ENCODE measurements around the gene IL1F10. TPM values are rescaled to one million over a fixed set of nuclear protein-coding genes. Genes with fewer than 3 reads are reported as not detected.

Gene IL1F10
- total and polyA plus RNA-seq, 4 donors = not detected

DNA sequence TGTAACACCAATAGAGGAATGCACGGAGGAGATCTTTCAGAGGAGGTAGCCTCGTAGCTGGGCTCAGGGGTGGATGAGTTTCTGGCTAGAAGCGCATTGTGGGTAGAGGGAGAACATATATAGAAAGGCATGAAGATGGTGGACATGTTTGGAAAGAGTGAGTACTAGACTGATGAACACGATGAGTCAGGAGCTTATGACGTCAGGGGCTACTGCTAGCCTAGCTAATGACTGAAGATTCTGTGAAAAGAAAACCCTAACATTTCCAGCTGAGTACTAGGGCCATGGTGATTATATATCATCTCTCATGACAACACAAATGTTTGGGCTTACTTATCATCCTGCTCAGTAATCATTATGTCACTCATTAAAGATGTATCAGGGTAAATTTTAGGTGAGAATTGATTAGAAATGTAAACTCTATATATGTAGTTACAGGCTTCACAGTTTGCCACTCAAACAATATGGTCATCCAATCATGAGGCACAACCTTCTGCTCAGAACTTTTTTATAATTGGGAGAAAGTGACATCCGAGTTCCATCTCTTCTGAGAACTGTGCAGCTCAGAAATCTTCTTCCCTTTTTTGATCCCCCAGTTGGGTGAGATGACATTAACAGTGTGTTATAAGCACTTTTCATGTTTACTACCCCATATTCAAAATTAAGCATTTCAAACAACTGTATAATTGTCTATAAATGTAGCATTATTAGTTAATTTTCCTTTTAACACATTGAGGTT, 37.4 kb downstream of the IL1F10 start:
- H3K4me3 ChIP-seq (ENCODE audit: low read depth in 1 of 3, low read length in 3 of 3) = no peak overlapping the region

DNA sequence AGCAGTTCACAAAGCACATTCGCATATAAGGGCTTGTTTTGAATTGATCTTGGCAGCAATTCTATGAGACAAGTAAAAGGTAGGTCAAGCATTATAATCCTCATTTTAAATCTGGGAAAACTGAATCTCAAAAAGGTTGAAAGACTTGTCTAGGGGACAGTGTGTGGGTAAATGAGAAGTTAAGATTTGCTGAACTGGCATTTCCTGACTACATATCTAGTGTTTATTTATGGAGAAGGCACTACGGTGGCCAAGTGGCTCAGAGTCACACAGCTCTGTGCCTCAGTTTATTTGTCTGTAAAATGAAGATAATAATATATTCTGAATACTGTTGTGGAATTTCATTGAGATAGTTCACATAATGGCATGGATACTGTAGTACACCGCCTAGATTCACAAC, 43.4 kb downstream of the IL1F10 start:
- Histone ChIP-seq H3K27me3 (ENCODE audit: control insufficient read depth in 4 of 4, insufficient read depth in 4 of 4, low read length in 3 of 4) (no peaks in the 10 kb centered on the region), H3K4me3 (ENCODE audit: low read depth in 1 of 3, low read length in 3 of 3) (no peak overlapping the region), H3K9me3 (ENCODE audit: control insufficient read depth in 4 of 4, low read length in 3 of 4) (no peaks in the 10 kb centered on the region), H3K27ac (ENCODE audit: low read depth in 1 of 2, low read length in 2 of 2) (no peak overlapping the region), H3K9ac (ENCODE audit: low read depth in 1 of 2, low read length in 2 of 2) (no peak overlapping the region), H3K4me1 (ENCODE audit: control insufficient read depth in 4 of 4, insufficient read depth in 4 of 4, low read length in 3 of 4) (peaks cover 0 to 7% (median 1%) of the 10 kb centered on the region in 4 donors), H3K36me3 (ENCODE audit: control insufficient read depth in 4 of 4, insufficient read depth in 3 of 4, low read depth in 1 of 4, low read length in 3 of 4) (no peaks in the 10 kb centered on the region)
- no peak for DNase-seq (ENCODE audit: low spot score)
- WGBS = 70% methylated on average over 3 of the region's 3 CpGs
- TF ChIP-seq, protein P1, sequence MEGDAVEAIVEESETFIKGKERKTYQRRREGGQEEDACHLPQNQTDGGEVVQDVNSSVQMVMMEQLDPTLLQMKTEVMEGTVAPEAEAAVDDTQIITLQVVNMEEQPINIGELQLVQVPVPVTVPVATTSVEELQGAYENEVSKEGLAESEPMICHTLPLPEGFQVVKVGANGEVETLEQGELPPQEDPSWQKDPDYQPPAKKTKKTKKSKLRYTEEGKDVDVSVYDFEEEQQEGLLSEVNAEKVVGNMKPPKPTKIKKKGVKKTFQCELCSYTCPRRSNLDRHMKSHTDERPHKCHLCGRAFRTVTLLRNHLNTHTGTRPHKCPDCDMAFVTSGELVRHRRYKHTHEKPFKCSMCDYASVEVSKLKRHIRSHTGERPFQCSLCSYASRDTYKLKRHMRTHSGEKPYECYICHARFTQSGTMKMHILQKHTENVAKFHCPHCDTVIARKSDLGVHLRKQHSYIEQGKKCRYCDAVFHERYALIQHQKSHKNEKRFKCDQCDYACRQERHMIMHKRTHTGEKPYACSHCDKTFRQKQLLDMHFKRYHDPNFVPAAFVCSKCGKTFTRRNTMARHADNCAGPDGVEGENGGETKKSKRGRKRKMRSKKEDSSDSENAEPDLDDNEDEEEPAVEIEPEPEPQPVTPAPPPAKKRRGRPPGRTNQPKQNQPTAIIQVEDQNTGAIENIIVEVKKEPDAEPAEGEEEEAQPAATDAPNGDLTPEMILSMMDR (IDR thresholded peaks at IDR 0.05; ENCODE audit: low read depth, low read length, missing input control) = no peak

More for the DNA sequence above, 37.4 kb downstream of the IL1F10 start:
- H3K27ac ChIP-seq (ENCODE audit: low read depth in 1 of 2, low read length in 2 of 2) = no peak overlapping the region
- H3K4me1 ChIP-seq (ENCODE audit: control insufficient read depth in 4 of 4, insufficient read depth in 4 of 4, low read length in 3 of 4) = no peaks in the 10 kb centered on the region
- no peaks in the 10 kb centered on the region for H3K27me3 ChIP-seq (ENCODE audit: control insufficient read depth in 4 of 4, insufficient read depth in 4 of 4, low read length in 3 of 4)
- H3K36me3 ChIP-seq (ENCODE audit: control insufficient read depth in 4 of 4, insufficient read depth in 3 of 4, low read depth in 1 of 4, low read length in 3 of 4) = no peaks in the 10 kb centered on the region
- WGBS = 80% methylated on average over 6 of the region's 6 CpGs
- no peaks in the 10 kb centered on the region for H3K9me3 ChIP-seq (ENCODE audit: control insufficient read depth in 4 of 4, low read length in 3 of 4)
- DNase-seq (ENCODE audit: low spot score) = no peak
- no peak overlapping the region for H3K9ac ChIP-seq (ENCODE audit: low read depth in 1 of 2, low read length in 2 of 2)
- TF ChIP-seq RAD21 (IDR thresholded peaks at IDR 0.05) = no peak
- TF ChIP-seq YY1 (IDR thresholded peaks at IDR 0.05) = no peak
- TF ChIP-seq FOXA2 (IDR thresholded peaks at IDR 0.05) = no peak
- TF ChIP-seq, protein P2, sequence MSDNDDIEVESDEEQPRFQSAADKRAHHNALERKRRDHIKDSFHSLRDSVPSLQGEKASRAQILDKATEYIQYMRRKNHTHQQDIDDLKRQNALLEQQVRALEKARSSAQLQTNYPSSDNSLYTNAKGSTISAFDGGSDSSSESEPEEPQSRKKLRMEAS (IDR thresholded peaks at IDR 0.05) = no peak
- TF ChIP-seq, protein P3, sequence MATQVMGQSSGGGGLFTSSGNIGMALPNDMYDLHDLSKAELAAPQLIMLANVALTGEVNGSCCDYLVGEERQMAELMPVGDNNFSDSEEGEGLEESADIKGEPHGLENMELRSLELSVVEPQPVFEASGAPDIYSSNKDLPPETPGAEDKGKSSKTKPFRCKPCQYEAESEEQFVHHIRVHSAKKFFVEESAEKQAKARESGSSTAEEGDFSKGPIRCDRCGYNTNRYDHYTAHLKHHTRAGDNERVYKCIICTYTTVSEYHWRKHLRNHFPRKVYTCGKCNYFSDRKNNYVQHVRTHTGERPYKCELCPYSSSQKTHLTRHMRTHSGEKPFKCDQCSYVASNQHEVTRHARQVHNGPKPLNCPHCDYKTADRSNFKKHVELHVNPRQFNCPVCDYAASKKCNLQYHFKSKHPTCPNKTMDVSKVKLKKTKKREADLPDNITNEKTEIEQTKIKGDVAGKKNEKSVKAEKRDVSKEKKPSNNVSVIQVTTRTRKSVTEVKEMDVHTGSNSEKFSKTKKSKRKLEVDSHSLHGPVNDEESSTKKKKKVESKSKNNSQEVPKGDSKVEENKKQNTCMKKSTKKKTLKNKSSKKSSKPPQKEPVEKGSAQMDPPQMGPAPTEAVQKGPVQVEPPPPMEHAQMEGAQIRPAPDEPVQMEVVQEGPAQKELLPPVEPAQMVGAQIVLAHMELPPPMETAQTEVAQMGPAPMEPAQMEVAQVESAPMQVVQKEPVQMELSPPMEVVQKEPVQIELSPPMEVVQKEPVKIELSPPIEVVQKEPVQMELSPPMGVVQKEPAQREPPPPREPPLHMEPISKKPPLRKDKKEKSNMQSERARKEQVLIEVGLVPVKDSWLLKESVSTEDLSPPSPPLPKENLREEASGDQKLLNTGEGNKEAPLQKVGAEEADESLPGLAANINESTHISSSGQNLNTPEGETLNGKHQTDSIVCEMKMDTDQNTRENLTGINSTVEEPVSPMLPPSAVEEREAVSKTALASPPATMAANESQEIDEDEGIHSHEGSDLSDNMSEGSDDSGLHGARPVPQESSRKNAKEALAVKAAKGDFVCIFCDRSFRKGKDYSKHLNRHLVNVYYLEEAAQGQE (IDR thresholded peaks at IDR 0.05) = no peak
- no peak for TF ChIP-seq EGR1 (IDR thresholded peaks at IDR 0.05; ENCODE audit: low read depth in 2 of 2)
- TF ChIP-seq FOXA1 (IDR thresholded peaks at IDR 0.05) = no peak
- TF ChIP-seq, protein P4, sequence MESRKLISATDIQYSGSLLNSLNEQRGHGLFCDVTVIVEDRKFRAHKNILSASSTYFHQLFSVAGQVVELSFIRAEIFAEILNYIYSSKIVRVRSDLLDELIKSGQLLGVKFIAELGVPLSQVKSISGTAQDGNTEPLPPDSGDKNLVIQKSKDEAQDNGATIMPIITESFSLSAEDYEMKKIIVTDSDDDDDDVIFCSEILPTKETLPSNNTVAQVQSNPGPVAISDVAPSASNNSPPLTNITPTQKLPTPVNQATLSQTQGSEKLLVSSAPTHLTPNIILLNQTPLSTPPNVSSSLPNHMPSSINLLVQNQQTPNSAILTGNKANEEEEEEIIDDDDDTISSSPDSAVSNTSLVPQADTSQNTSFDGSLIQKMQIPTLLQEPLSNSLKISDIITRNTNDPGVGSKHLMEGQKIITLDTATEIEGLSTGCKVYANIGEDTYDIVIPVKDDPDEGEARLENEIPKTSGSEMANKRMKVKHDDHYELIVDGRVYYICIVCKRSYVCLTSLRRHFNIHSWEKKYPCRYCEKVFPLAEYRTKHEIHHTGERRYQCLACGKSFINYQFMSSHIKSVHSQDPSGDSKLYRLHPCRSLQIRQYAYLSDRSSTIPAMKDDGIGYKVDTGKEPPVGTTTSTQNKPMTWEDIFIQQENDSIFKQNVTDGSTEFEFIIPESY (IDR thresholded peaks at IDR 0.05) = no peak
- TF ChIP-seq, protein P5, sequence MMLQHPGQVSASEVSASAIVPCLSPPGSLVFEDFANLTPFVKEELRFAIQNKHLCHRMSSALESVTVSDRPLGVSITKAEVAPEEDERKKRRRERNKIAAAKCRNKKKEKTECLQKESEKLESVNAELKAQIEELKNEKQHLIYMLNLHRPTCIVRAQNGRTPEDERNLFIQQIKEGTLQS (IDR thresholded peaks at IDR 0.05) = no peak
- TF ChIP-seq, protein P1 (IDR thresholded peaks at IDR 0.05; ENCODE audit: low read depth, low read length, missing input control) = no peak
- no peak for TF ChIP-seq NR2F2 (IDR thresholded peaks at IDR 0.05)

Measured in liver (tissue), 9 donors.